ENCODE measurements around the gene RAB44. TPM values are rescaled to one million over a fixed set of nuclear protein-coding genes. Genes with fewer than 3 reads are reported as not detected.
"Not testable (repeated sequence)": the region's sequence is repeated elsewhere in the genome, so short reads cannot be mapped to it uniquely, and the experiment has no call there.

Gene RAB44
- total and polyA plus RNA-seq, 9 of the 15 experiments (the other 6 are each of a cell fraction or from before 2014, with no cell fraction given): not detected

DNA sequence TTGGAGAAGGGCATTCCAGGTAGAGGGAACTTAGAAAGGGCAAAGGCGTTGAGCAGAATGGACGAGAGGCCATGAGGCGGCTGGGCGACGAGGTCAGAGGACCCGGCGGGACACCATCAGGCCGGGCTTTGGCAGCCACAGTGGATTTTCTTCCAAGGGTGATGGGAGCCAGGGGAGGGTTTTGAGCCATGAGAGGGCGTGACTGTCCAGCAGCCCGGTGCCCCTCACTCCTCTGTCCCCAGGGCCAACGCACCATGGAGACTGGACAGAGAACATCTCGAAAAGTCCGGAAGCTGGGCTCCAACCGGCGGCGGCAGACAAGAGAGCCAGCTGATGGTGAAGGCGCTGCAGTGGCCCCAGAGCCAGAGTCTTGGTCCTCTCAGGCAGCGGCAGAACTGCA lies 6.4 kb downstream of the RAB44 start:
- H3K27me3 ChIP-seq (ENCODE audit: control insufficient read depth in 2 of 2, insufficient read depth in 2 of 2, low read length in 2 of 2): peaks cover 29 to 57% of the 10 kb centered on the region in 2 experiments
- no peak for FAIRE-seq
- H3K4me2 ChIP-seq (ENCODE audit: insufficient read depth, low read length): no peak overlapping the region
- no peak overlapping the region for H3K27ac ChIP-seq (ENCODE audit: extremely low read depth, low read depth, low read length)
- no peaks in the 10 kb centered on the region for H3K9me3 ChIP-seq (replicated peaks; ENCODE audit: control insufficient read depth, insufficient read depth, low read depth, low read length)
- TF ChIP-seq RAD21 (CRISPR knock-in tag; conservative IDR thresholded peaks at IDR 0.05 in 1 of 2, IDR thresholded peaks at IDR 0.05 in 1 of 2): no peak
- no peak for TF ChIP-seq ZNF165 (CRISPR knock-in tag; IDR thresholded peaks at IDR 0.05; ENCODE audit: borderline replicate concordance)
- no peak for TF ChIP-seq MED1 (CRISPR knock-in tag; IDR thresholded peaks at IDR 0.05; ENCODE audit: borderline replicate concordance)
- TF ChIP-seq BCLAF1 (IDR thresholded peaks at IDR 0.05; ENCODE audit: borderline replicate concordance in 1 of 2, control insufficient read depth in 1 of 2, low read depth in 2 of 2, low read length in 1 of 2): no peak
- BruUV-seq (replicated peaks): no TSS peak
- ChIA-PET CTCF (ENCODE audit: low intra/inter-chr PET ratio) (no interaction called here), POLR2A (interaction anchor here (1.1 kb wide), 1 partner anchor 20 kb away, joined by 3 read pairs; no protein-coding TSS in a partner anchor)
- H2AFZ ChIP-seq (ENCODE audit: low read depth, low read length): no peak overlapping the region
- H3K4me1 ChIP-seq (replicated peaks in 1 of 2; ENCODE audit: control insufficient read depth in 2 of 2, insufficient read depth in 2 of 2, low read length in 2 of 2): peaks cover 0 to 5% of the 10 kb centered on the region in 2 experiments; a peak in 2 of 5 replicates
- H3K36me3 ChIP-seq (ENCODE audit: control insufficient read depth, insufficient read depth, low read length): no peaks in the 10 kb centered on the region
- H3K9me1 ChIP-seq (ENCODE audit: control insufficient read depth, insufficient read depth, low read length): peaks cover 3% of the 10 kb centered on the region
- 0 out of 2 replicates have a peak, but pooled peaks cover 6% of the 10 kb centered on the region for H4K20me1 ChIP-seq (replicated peaks; ENCODE audit: control insufficient read depth, insufficient read depth, low read length)
- peak overlapping the region in 1 of 2 experiments; percentile 16; a peak in 1 of 4 replicates for H3K9ac ChIP-seq (ENCODE audit: insufficient read depth in 1 of 2, low read depth in 2 of 2, low read length in 2 of 2)
- peak; percentile 13; the same call in 1 of the 3 replicates for ATAC-seq
- peak in 1 of 4 experiments; percentile 10 for DNase-seq (ENCODE audit: extremely low read depth in 1 of 4, low spot score in 3 of 4)
- intact Hi-C loops (cut with micrococcal nuclease): loop anchor here (5.0 kb wide), 1 partner anchor 87 kb away; no protein-coding TSS in a partner anchor
- no peaks in the 10 kb centered on the region for H3K79me2 ChIP-seq (ENCODE audit: control insufficient read depth, insufficient read depth, low read length)
- no peak overlapping the region for H3K4me3 ChIP-seq
- in situ Hi-C loops (cut with MboI): no loop called here
- 7% methylated on average over 18 of the region's 18 CpGs for WGBS (ENCODE audit: insufficient coverage, low coverage, missing lambda C conversion rate)

- H3K9me3 ChIP-seq (replicated peaks; ENCODE audit: control insufficient read depth, insufficient read depth, low read depth, low read length); CTCF ChIA-PET (ENCODE audit: low intra/inter-chr PET ratio); FAIRE-seq; H3K36me3 ChIP-seq (ENCODE audit: control insufficient read depth, insufficient read depth, low read length); H3K4me1 ChIP-seq (replicated peaks in 1 of 2; ENCODE audit: control insufficient read depth in 2 of 2, insufficient read depth in 2 of 2, low read length in 2 of 2); H3K4me2 ChIP-seq (ENCODE audit: insufficient read depth, low read length); H4K20me1 ChIP-seq (replicated peaks; ENCODE audit: control insufficient read depth, insufficient read depth, low read length); H3K79me2 ChIP-seq (ENCODE audit: control insufficient read depth, insufficient read depth, low read length); H2AFZ ChIP-seq (ENCODE audit: low read depth, low read length); H3K9ac ChIP-seq (ENCODE audit: insufficient read depth in 1 of 2, low read depth in 2 of 2, low read length in 2 of 2); BruUV-seq (replicated peaks); H3K9me1 ChIP-seq (ENCODE audit: control insufficient read depth, insufficient read depth, low read length); DNase-seq (ENCODE audit: extremely low read depth in 1 of 4, low spot score in 3 of 4); ATAC-seq; H3K4me3 ChIP-seq; in situ Hi-C loops (cut with MboI); H3K27ac ChIP-seq (ENCODE audit: extremely low read depth, low read depth, low read length): not testable (repeated sequence)
- intact Hi-C loops (cut with micrococcal nuclease): loop anchor here (5.0 kb wide), 1 partner anchor 88 kb away; no protein-coding TSS in a partner anchor
- 3% methylated on average over 7 of the region's 7 CpGs for WGBS (ENCODE audit: insufficient coverage, low coverage, missing lambda C conversion rate)
- H3K27me3 ChIP-seq (ENCODE audit: control insufficient read depth in 2 of 2, insufficient read depth in 2 of 2, low read length in 2 of 2): peaks cover 31 to 55% of the 10 kb centered on the region in 2 experiments
- POLR2A ChIA-PET: interaction anchor here (0.6 to 1.4 kb wide), 4 partner anchors 19 to 293 kb away, joined by 3 to 5 read pairs (median 4); no protein-coding TSS in a partner anchor
Measured at GRCh38 chr6:36704961-36705577, 7.4 kb downstream of the RAB44 start.

Measured in K562 (cell line).